ENCODE measurements around the gene ZNF672. TPM values are rescaled to one million over a fixed set of nuclear protein-coding genes. Genes with fewer than 3 reads are reported as not detected.

ZNF672 gene
- total and polyA plus RNA-seq, 2 of the 13 experiments (the other 11 are each of a cell fraction or from before 2014, with no cell fraction given): 17.2 to 22.9 TPM

- CTCF ChIA-PET (ENCODE audit: low intra/inter-chr PET ratio, low total read pairs): no interaction called here
- no peaks in the 10 kb centered on the region for H4K20me1 ChIP-seq (ENCODE audit: insufficient read depth, low read length)
- ATAC-seq (no peak), FAIRE-seq (no peak), DNase-seq (ENCODE audit: low spot score) (no peak)
- no TSS peak for BruUV-seq (replicated peaks)
- intact Hi-C loops (cut with micrococcal nuclease; ENCODE audit: unreplicated experiment) (no loop called here), in situ Hi-C loops (cut with HindIII; ENCODE audit: extremely low pct_ligation_motif_present, low pct_unique_long_range_greater_than_20kb) (no loop called here)
- no peak overlapping the region for H3K4me3 ChIP-seq (replicated peaks in 1 of 3; ENCODE audit: insufficient read depth in 1 of 3, low read depth in 2 of 3, low read length in 3 of 3)
- no peaks in the 10 kb centered on the region for H3K9me3 ChIP-seq (ENCODE audit: low read length)
- POLR2A ChIA-PET: no interaction called here
- TF ChIP-seq ELF4 (CRISPR knock-in tag; IDR thresholded peaks at IDR 0.05; ENCODE audit: borderline replicate concordance) (no peak), PAF1 (CRISPR knock-in tag; IDR thresholded peaks at IDR 0.05) (no peak), PBX2 (CRISPR knock-in tag; IDR thresholded peaks at IDR 0.05) (no peak), IRF9 (CRISPR knock-in tag; IDR thresholded peaks at IDR 0.05; ENCODE audit: borderline replicate concordance) (no peak), ZNF775 (CRISPR knock-in tag; IDR thresholded peaks at IDR 0.05; ENCODE audit: borderline replicate concordance) (no peak), ZNF350 (CRISPR knock-in tag; IDR thresholded peaks at IDR 0.05; ENCODE audit: borderline replicate concordance, low read depth) (no peak), ZNF792 (CRISPR knock-in tag; IDR thresholded peaks at IDR 0.05) (no peak), GTF3A (CRISPR knock-in tag; conservative IDR thresholded peaks at IDR 0.05) (no peak), U2AF1 (optimal IDR thresholded peaks at IDR 0.05; ENCODE audit: low read depth, low read length) (no peak), ZNF432 (CRISPR knock-in tag; IDR thresholded peaks at IDR 0.05; ENCODE audit: borderline replicate concordance) (no peak), SMAD9 (CRISPR knock-in tag; IDR thresholded peaks at IDR 0.05) (no peak), SRSF9 (IDR thresholded peaks at IDR 0.05; ENCODE audit: borderline replicate concordance, insufficient read depth, low read depth, low read length, poor library complexity, severe bottlenecking) (no peak), SKI (IDR thresholded peaks at IDR 0.05; ENCODE audit: partially characterized antibody) (no peak)
- TF ChIP-seq, protein P1, sequence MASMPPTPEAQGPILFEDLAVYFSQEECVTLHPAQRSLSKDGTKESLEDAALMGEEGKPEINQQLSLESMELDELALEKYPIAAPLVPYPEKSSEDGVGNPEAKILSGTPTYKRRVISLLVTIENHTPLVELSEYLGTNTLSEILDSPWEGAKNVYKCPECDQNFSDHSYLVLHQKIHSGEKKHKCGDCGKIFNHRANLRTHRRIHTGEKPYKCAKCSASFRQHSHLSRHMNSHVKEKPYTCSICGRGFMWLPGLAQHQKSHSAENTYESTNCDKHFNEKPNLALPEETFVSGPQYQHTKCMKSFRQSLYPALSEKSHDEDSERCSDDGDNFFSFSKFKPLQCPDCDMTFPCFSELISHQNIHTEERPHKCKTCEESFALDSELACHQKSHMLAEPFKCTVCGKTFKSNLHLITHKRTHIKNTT (CRISPR knock-in tag; IDR thresholded peaks at IDR 0.05): no peak
- TF ChIP-seq, protein P2, sequence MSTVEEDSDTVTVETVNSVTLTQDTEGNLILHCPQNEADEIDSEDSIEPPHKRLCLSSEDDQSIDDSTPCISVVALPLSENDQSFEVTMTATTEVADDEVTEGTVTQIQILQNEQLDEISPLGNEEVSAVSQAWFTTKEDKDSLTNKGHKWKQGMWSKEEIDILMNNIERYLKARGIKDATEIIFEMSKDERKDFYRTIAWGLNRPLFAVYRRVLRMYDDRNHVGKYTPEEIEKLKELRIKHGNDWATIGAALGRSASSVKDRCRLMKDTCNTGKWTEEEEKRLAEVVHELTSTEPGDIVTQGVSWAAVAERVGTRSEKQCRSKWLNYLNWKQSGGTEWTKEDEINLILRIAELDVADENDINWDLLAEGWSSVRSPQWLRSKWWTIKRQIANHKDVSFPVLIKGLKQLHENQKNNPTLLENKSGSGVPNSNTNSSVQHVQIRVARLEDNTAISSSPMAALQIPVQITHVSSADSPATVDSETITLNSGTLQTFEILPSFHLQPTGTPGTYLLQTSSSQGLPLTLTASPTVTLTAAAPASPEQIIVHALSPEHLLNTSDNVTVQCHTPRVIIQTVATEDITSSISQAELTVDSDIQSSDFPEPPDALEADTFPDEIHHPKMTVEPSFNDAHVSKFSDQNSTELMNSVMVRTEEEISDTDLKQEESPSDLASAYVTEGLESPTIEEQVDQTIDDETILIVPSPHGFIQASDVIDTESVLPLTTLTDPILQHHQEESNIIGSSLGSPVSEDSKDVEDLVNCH (CRISPR knock-in tag; IDR thresholded peaks at IDR 0.05): no peak
- TF ChIP-seq, protein P3, sequence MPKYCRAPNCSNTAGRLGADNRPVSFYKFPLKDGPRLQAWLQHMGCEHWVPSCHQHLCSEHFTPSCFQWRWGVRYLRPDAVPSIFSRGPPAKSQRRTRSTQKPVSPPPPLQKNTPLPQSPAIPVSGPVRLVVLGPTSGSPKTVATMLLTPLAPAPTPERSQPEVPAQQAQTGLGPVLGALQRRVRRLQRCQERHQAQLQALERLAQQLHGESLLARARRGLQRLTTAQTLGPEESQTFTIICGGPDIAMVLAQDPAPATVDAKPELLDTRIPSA (CRISPR knock-in tag; IDR thresholded peaks at IDR 0.05; ENCODE audit: borderline replicate concordance): no peak
- no peak overlapping the region for H3K9ac ChIP-seq (ENCODE audit: insufficient read depth, low read depth, low read length)
- WGBS (ENCODE audit: low lambda C conversion rate): 92% methylated on average over 10 of the region's 12 CpGs
- H3K27me3 ChIP-seq (ENCODE audit: control insufficient read depth in 1 of 2, insufficient read depth in 2 of 2, low read length in 2 of 2): no peaks in the 10 kb centered on the region
- H3K4me2 ChIP-seq (ENCODE audit: low read depth, low read length): no peak overlapping the region
- H3K79me2 ChIP-seq (ENCODE audit: insufficient read depth, low read length): no peaks in the 10 kb centered on the region
- no peak overlapping the region for H3K27ac ChIP-seq (ENCODE audit: extremely low read length, insufficient read depth, low read length)
- peaks cover 10 to 41% of the 10 kb centered on the region in 2 experiments; a peak in 4 of 5 replicates for H3K36me3 ChIP-seq (replicated peaks in 1 of 2; ENCODE audit: control insufficient read depth in 1 of 2, insufficient read depth in 2 of 2, low read length in 2 of 2)
- peaks cover 12% of the 10 kb centered on the region for H3K4me1 ChIP-seq (ENCODE audit: insufficient read depth, low read length)
- no peak overlapping the region for H2AFZ ChIP-seq (ENCODE audit: low read length)
These were observed 27.1 kb upstream of the ZNF672 start for GRCh38 chr1:248810727-248811513.

Data from HepG2 (cell line).